CD4-positive, alpha-beta memory T cell (primary cell): Measurements from ENCODE around the gene TSPAN6. TPM values are rescaled to one million over a fixed set of nuclear protein-coding genes. Genes with fewer than 3 reads are reported as not detected.

Source experiments
- CTCF ChIA-PET: fragments of 350-600 bp; sonication (Branson Sonifier 250); formaldehyde crosslinking; loops from one replicate; lab custom pipeline; 2021; ENCODE audit warnings: inconsistent platforms; ENCODE audit not compliant: partially characterized antibody; lab: Charles Lee
- POLR2A ChIA-PET: fragments of 350-600 bp; sonication (Branson Sonifier 250); formaldehyde crosslinking; loops from one replicate; lab custom pipeline; 2021; ENCODE audit not compliant: partially characterized antibody; lab: Charles Lee
- DNase-seq, 5 donors: peaks; one replicate each; pipeline versions ENCODE4 v3.0.0 to v3.0.0-alpha.2; 2020 to 2022; ENCODE audit warnings: mixed read lengths in 1 of 5
- H3K27ac ChIP-seq: one replicate; pipeline ENCODE4 v1.7.0; 2013; ENCODE audit warnings: low read depth, low read length
- H3K27me3 ChIP-seq: 2 replicates; pipeline ENCODE4 v1.7.0; 2013; ENCODE audit warnings: mild to moderate bottlenecking, low read length, moderate library complexity; ENCODE audit not compliant: insufficient read depth
- H3K36me3 ChIP-seq: 2 replicates; pipeline ENCODE4 v1.7.0; 2013; ENCODE audit warnings: mild to moderate bottlenecking, low read length, moderate library complexity; ENCODE audit not compliant: insufficient read depth
- H3K4me1 ChIP-seq: 2 replicates; pipeline ENCODE4 v1.7.0; 2013; ENCODE audit warnings: mild to moderate bottlenecking, low read length, moderate library complexity; ENCODE audit not compliant: insufficient read depth
- H3K4me3 ChIP-seq, 2 donors: one replicate each; pipeline ENCODE4 v1.7.0; 2013; ENCODE audit warnings: low read length in 2 of 2, mild to moderate bottlenecking in 1 of 2
- H3K9me3 ChIP-seq, 2 donors: one replicate each; pipeline ENCODE4 v1.7.0; 2013; ENCODE audit warnings: low read length in 2 of 2, control low read depth in 1 of 2; ENCODE audit not compliant: control insufficient read depth in 1 of 2
- H3K27ac Mint-ChIP-seq, 7 donors: one replicate each; pipeline ENCODE4 v1.8.0; 2020 to 2021; ENCODE audit warnings: mixed read lengths in 7 of 7, mild to moderate bottlenecking in 6 of 7, inconsistent platforms in 3 of 7, moderate library complexity in 3 of 7
- H3K27me3 Mint-ChIP-seq, 2 donors: one replicate each; pipeline ENCODE4 v1.8.0; 2020 to 2021; ENCODE audit warnings: mixed read lengths in 2 of 2
- H3K36me3 Mint-ChIP-seq, 2 donors: one replicate each; pipeline ENCODE4 v1.8.0; 2020 to 2021; ENCODE audit warnings: mixed read lengths in 2 of 2, inconsistent platforms in 1 of 2, mild to moderate bottlenecking in 1 of 2
- H3K4me1 Mint-ChIP-seq, 4 donors: one replicate each; pipeline ENCODE4 v1.8.0; 2020 to 2021; ENCODE audit warnings: mixed read lengths in 4 of 4, mild to moderate bottlenecking in 1 of 4
- H3K4me3 Mint-ChIP-seq, 8 donors: one replicate each; pipeline ENCODE4 v1.8.0; 2020 to 2021; ENCODE audit warnings: mixed read lengths in 8 of 8, mild to moderate bottlenecking in 7 of 8, moderate library complexity in 6 of 8, inconsistent platforms in 3 of 8
- H3K9me3 Mint-ChIP-seq, 8 donors: one replicate each; pipeline ENCODE4 v1.8.0; 2020 to 2021; ENCODE audit warnings: mixed read lengths in 8 of 8, mild to moderate bottlenecking in 5 of 8, inconsistent platforms in 3 of 8, moderate library complexity in 1 of 8
- intact Hi-C: fragments of 100-400 bp; cut with micrococcal nuclease; formaldehyde crosslinking; loops from one replicate; pipeline ENCODE4 v1.15.1; 2023
- polyA plus RNA-seq, 2 donors: library from polyadenylated mRNA; unstranded; fragments of 300-500 nt; fragmentation: Illumina TruSeq; gene quantifications; one replicate each; pipeline ENCODE4 v1.2.3, GENCODE V29; 2021
- total RNA-seq, 2 experiments: library from RNA; stranded (reverse); gene quantifications; one replicate each; pipeline ENCODE4 v1.2.3, GENCODE V29; 2021

Gene TSPAN6
- total and polyA plus RNA-seq, 4 experiments from 2014 or later: 0.93 to 4.1 (median 2.5) TPM

DNA sequence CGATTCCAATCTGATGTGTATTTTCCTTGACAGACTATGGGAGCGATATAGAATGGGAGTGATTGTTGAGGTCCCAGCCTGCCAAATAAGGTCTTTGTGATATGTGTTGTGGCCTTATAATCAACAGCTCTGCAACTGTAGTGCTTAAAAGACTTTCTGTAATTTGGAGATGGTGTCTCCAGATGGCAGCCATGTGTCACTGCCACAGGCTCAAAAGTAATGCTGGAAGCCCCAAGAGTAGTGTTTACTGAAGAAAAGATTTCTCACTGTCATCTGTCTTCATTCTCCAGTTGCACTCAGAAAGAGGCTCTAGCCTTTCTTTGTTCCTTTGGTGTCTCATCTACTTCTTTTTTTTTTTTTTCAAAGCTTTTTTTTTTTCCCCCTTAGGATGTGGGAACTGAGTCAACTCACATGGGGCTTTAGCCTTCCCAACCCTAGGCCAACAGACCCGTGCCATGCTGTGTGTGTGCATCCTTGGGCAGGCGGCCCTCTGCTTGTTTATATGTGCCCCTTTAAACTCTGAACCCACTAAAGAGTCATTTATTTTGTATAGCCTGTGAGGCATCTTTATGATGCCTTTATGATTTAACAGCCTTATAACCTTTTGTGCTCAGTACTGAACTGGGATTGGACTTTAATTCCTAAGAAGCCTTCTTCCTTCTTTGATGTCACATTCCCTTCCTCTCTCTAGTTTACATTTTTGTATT lies 23.0 kb upstream of the TSPAN6 start:
- intact Hi-C loops: no loop called here
- H3K27me3 Mint-ChIP-seq: peaks cover 1 to 2% of the 10 kb centered on the region in 2 donors
- Histone ChIP-seq H3K36me3 (no peaks in the 10 kb centered on the region), H3K9me3 (no peaks in the 10 kb centered on the region), H3K27ac (no peak overlapping the region), H3K4me3 (no peak overlapping the region), H3K4me1 (no peaks in the 10 kb centered on the region), H3K27me3 (no peaks in the 10 kb centered on the region)
- DNase-seq: no peak
- POLR2A ChIA-PET: no interaction called here
- CTCF ChIA-PET: interaction anchor here (0.7 to 0.8 kb wide), 2 partner anchors 15 to 109 kb away, joined by 3 to 5 read pairs; no protein-coding TSS in a partner anchor
- no peak overlapping the region for H3K4me3 Mint-ChIP-seq
- H3K36me3 Mint-ChIP-seq: no peaks in the 10 kb centered on the region
- H3K27ac Mint-ChIP-seq: no peak overlapping the region
- H3K4me1 Mint-ChIP-seq: no peaks in the 10 kb centered on the region
- no peaks in the 10 kb centered on the region for H3K9me3 Mint-ChIP-seq

DNA sequence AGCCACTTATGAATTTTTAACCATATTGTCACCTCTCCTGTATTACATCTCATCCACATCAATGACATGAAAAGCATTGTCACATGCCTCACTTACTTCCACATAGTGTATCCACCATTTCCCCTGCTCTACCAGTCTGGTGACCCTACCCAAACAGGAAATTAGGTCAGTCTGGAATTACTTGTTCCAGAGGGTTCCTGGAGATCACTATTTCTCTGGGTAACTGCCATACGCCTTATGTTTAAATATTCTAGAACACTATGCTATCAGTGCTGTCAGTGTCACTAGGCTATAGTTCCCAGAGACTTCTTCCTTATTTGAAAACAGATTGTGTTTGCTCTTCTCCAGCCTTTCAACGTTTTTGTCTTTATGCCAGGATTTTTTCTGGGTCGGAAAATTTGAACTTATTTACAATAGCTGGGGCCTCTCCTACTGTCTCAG lies 22.4 kb upstream of the TSPAN6 start:
- ChIA-PET POLR2A (no interaction called here), CTCF (interaction anchor here (0.7 to 0.8 kb wide), 2 partner anchors 16 to 110 kb away, joined by 3 to 5 read pairs; no protein-coding TSS in a partner anchor)
- Mint-ChIP-seq H3K36me3 (no peaks in the 10 kb centered on the region), H3K9me3 (no peaks in the 10 kb centered on the region), H3K27me3 (peaks cover 1 to 2% of the 10 kb centered on the region in 2 donors), H3K4me3 (no peak overlapping the region), H3K27ac (no peak overlapping the region), H3K4me1 (no peaks in the 10 kb centered on the region)
- DNase-seq: no peak
- Histone ChIP-seq H3K36me3 (no peaks in the 10 kb centered on the region), H3K4me1 (no peaks in the 10 kb centered on the region), H3K4me3 (no peak overlapping the region), H3K27ac (no peak overlapping the region), H3K27me3 (no peaks in the 10 kb centered on the region), H3K9me3 (no peaks in the 10 kb centered on the region)
- intact Hi-C loops: no loop called here

DNA sequence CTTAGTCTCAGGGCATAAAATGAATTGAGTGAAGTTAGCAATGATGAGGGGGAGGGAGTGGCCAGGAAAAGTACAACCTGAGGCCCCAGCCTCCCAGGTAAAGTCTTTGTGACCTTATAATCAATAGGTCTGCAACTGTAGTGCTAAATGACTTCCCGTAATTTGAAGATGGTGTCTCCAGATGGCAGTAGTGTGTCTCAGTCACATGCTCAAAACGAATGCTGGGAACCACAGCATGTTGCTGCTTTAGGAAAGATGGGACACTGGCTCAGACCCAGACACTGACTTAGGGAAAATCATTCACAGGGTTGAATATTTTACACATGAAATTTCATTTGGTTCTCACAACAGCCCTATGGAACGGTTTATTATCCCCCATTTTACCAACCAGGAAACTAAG lies 17.7 kb upstream of the TSPAN6 start:
- no peaks in the 10 kb centered on the region for H3K36me3 ChIP-seq
- DNase-seq: no peak
- POLR2A ChIA-PET: no interaction called here
- CTCF ChIA-PET: interaction anchor here (0.7 to 1.4 kb wide), 2 partner anchors 114 to 633 kb away, joined by 3 to 6 read pairs; no protein-coding TSS in a partner anchor
- H3K4me1 ChIP-seq: no peaks in the 10 kb centered on the region
- Mint-ChIP-seq H3K36me3 (no peaks in the 10 kb centered on the region), H3K9me3 (no peaks in the 10 kb centered on the region), H3K4me3 (no peak overlapping the region), H3K4me1 (no peaks in the 10 kb centered on the region), H3K27ac (no peak overlapping the region), H3K27me3 (peaks cover 0 to 4% of the 10 kb centered on the region in 2 donors)
- H3K4me3 ChIP-seq: no peak overlapping the region
- no peak overlapping the region for H3K27ac ChIP-seq
- H3K27me3 ChIP-seq: no peaks in the 10 kb centered on the region
- H3K9me3 ChIP-seq: no peaks in the 10 kb centered on the region
- intact Hi-C loops: no loop called here

GRCh38 chrX:100652266-100652665 lies 15.7 kb upstream of the TSPAN6 start:
- Mint-ChIP-seq H3K27me3 (peaks cover 0 to 3% of the 10 kb centered on the region in 2 donors), H3K4me3 (no peak overlapping the region), H3K27ac (no peak overlapping the region), H3K36me3 (no peaks in the 10 kb centered on the region), H3K9me3 (no peaks in the 10 kb centered on the region), H3K4me1 (no peaks in the 10 kb centered on the region)
- intact Hi-C loops: no loop called here
- Histone ChIP-seq H3K9me3 (no peaks in the 10 kb centered on the region), H3K4me3 (no peak overlapping the region), H3K27me3 (no peaks in the 10 kb centered on the region), H3K4me1 (no peaks in the 10 kb centered on the region), H3K27ac (no peak overlapping the region), H3K36me3 (no peaks in the 10 kb centered on the region)
- DNase-seq: no peak
- POLR2A ChIA-PET: no interaction called here
- CTCF ChIA-PET: no interaction called here

- Mint-ChIP-seq H3K27ac (no peak overlapping the region), H3K36me3 (no peaks in the 10 kb centered on the region), H3K9me3 (no peaks in the 10 kb centered on the region), H3K4me1 (no peaks in the 10 kb centered on the region), H3K27me3 (peaks cover 0 to 5% of the 10 kb centered on the region in 2 donors), H3K4me3 (no peak overlapping the region)
- ChIA-PET CTCF (no interaction called here), POLR2A (no interaction called here)
- no peaks in the 10 kb centered on the region for H3K36me3 ChIP-seq
- intact Hi-C loops: no loop called here
- H3K27me3 ChIP-seq: no peaks in the 10 kb centered on the region
- H3K27ac ChIP-seq: no peak overlapping the region
- no peaks in the 10 kb centered on the region for H3K9me3 ChIP-seq
- DNase-seq: no peak
- no peaks in the 10 kb centered on the region for H3K4me1 ChIP-seq
- no peak overlapping the region for H3K4me3 ChIP-seq
Observed at GRCh38 chrX:100650841-100651240, 14.2 kb upstream of the TSPAN6 start.

GRCh38 chrX:100649550-100650356 lies 13.1 kb upstream of the TSPAN6 start:
- Mint-ChIP-seq H3K36me3 (no peaks in the 10 kb centered on the region), H3K27ac (no peak overlapping the region), H3K9me3 (no peaks in the 10 kb centered on the region), H3K4me3 (no peak overlapping the region), H3K4me1 (no peaks in the 10 kb centered on the region), H3K27me3 (peaks cover 2 to 9% of the 10 kb centered on the region in 2 donors)
- intact Hi-C loops: no loop called here
- H3K4me3 ChIP-seq: no peak overlapping the region
- no peaks in the 10 kb centered on the region for H3K36me3 ChIP-seq
- no peaks in the 10 kb centered on the region for H3K4me1 ChIP-seq
- no peak overlapping the region for H3K27ac ChIP-seq
- POLR2A ChIA-PET: no interaction called here
- CTCF ChIA-PET: no interaction called here
- DNase-seq: no peak
- no peaks in the 10 kb centered on the region for H3K9me3 ChIP-seq
- H3K27me3 ChIP-seq: no peaks in the 10 kb centered on the region
